HG02973 (cell line): ENCODE measurements around the gene CDKN1B.

Source experiments
- ATAC-seq: cut with Tn5 transposase; IDR thresholded peaks from one replicate; pipeline ENCODE4 v1.9.1; 2021; ENCODE audit warnings: moderate library complexity; ENCODE audit not compliant: unreplicated experiment

The CDKN1B gene

GRCh38 chr12:12700254-12700653 lies 16.9 kb upstream of the CDKN1B start:
- ATAC-seq, result no peak

DNA sequence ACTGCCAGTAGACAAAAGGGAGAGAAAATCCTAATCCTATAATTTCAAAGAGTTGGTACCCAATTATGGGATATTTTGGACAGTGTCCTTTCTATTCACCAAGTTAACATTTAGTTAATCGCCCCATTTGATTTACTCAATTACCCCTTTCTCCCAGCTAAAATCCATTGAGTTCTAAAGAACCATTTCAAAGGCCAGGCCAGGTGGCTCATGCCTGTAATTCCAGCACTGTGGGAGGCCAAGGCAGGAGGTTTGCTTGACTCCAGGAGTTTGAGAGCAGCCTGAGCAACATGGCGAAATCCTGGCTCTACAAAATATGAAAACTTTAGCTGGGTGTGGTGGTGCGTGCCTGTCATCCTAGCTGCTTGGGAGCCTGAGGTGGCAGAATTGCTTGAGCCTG lies 15.7 kb upstream of the CDKN1B start:
- ATAC-seq, result no peak

DNA sequence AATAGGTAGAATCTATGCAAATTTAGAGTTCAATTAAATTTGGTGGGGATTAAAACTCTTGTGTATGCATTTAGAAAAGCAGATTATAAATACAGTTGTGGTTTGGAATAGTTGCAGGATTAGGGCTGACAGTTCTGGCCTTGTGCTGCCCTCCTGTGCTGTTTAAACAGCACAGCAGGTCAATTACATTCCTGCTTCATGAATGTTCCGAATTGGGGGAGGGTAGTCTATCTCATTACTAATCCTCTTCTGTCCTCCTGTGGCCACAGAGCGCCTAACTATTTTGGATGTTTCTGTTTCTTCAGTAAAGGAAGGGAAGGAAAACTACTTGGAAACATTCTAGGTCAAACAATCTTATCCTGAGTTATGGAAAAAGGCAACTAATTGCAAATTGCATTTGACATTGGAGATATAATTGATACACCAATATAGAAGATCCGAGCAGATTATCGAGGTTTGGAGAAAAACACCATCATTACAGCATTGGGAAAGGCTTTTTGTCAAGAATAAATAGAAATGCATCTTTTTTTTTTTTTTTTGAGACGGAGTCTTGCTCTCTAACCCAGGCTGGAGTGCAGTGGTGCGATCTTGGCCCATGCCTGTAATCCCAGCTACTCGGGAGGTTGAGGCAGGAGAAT lies 12.5 kb upstream of the CDKN1B start:
- ATAC-seq, result no peak

- ATAC-seq, result no peak
These were observed 11.2 kb upstream of the CDKN1B start for GRCh38 chr12:12705838-12706520.

- ATAC-seq, result no peak
These were observed 3.3 kb upstream of the CDKN1B start for GRCh38 chr12:12713932-12714275.

GRCh38 chr12:12714276-12715021 lies 2.7 kb upstream of the CDKN1B start:
- no peak for ATAC-seq

GRCh38 chr12:12715128-12715458 lies 2.1 kb upstream of the CDKN1B start:
- no peak for ATAC-seq

DNA sequence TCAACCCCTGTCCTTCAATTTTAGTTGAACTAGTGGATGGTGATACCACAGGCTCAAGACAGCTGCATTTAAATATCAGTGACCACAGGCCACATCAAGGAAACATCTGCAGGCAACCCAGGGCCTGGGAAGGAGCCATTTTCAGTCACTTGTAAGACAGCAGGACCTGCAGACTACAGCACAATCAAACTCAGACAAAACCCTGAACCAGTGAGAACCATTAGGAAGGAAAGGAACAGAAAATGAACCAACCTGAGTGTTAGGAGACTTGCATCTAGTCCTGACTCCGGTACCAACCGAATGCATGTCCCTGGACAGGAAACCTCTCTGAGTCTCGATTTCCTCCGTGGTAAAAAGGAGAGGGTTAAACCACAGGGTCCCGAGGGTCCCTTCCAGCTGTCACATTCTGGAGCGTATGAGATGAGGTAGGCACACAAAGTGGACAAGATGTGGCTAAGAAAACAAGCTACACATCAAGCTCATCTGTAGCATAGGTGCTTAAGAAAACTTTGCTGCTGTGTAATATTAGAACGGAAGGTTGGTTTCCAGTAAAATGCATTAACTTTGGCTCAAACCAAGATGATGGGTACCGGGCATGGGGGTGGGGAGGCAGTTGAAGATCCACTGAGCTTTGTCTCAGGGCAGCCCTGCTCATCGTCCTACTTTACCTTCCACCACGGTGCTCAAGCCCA lies 1.6 kb upstream of the CDKN1B start:
- ATAC-seq, result peak; percentile 21

GRCh38 chr12:12716151-12716792 lies 896 bp upstream of the CDKN1B start:
- no peak for ATAC-seq

GRCh38 chr12:12717586-12718380 lies 615 bp downstream of the CDKN1B start:
- ATAC-seq, result peak; percentile 8

DNA sequence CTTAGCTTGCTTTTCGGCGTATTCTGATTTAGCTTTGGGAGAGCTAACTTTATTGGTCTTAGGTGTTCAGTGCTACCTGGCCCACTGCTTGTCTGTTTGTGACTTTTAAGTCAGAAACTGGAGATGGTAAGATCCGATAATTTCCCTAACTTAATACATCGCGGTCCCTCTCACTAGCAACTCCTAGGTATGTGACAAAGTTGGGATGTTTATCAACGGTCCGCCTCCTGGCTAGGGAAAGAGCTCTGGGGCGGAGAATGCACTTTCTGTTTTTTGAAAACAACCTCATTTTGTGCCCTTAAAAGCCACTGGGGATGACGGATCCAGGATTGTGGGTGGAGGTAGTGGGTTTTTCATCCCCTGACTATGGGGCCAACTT lies 1.2 kb downstream of the CDKN1B start:
- no peak for ATAC-seq

GRCh38 chr12:12718853-12719252 lies 1.7 kb downstream of the CDKN1B start:
- ATAC-seq, result no peak

- ATAC-seq, result no peak
These were observed 2.3 kb downstream of the CDKN1B start for GRCh38 chr12:12719496-12719895.

DNA sequence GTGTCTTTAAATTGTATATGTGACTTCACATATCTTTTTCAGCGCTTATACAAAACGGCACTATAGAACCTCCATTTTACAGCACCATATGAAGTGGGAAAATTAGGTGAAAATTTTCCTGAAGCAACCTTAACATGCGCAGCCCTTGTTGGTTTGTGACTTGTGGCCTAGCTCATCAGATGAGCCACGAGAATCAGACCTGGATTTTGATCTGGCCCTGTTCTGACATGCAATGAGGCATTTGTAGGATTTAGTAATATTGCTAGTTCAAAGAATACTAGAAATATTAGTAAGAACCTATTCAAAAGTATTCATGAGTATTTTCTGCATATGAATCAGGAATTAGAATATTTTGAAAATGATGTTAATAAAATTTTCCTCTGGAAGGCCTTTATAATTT lies 2.9 kb downstream of the CDKN1B start:
- no peak for ATAC-seq

GRCh38 chr12:12720672-12721161 lies 3.5 kb downstream of the CDKN1B start:
- no peak for ATAC-seq

- no peak for ATAC-seq
These were observed 4.1 kb downstream of the CDKN1B start for GRCh38 chr12:12721176-12721751.

DNA sequence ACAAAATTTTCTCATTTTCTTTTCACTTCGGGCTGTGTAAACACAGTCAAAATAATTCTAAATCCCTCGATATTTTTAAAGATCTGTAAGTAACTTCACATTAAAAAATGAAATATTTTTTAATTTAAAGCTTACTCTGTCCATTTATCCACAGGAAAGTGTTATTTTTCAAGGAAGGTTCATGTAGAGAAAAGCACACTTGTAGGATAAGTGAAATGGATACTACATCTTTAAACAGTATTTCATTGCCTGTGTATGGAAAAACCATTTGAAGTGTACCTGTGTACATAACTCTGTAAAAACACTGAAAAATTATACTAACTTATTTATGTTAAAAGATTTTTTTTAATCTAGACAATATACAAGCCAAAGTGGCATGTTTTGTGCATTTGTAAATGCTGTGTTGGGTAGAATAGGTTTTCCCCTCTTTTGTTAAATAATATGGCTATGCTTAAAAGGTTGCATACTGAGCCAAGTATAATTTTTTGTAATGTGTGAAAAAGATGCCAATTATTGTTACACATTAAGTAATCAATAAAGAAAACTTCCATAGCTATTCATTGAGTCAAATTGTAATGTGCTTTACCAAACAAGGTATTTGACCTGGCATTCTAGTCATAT lies 4.8 kb downstream of the CDKN1B start:
- ATAC-seq, result no peak

- ATAC-seq, result no peak
These were observed 5.4 kb downstream of the CDKN1B start for GRCh38 chr12:12722435-12723148.

DNA sequence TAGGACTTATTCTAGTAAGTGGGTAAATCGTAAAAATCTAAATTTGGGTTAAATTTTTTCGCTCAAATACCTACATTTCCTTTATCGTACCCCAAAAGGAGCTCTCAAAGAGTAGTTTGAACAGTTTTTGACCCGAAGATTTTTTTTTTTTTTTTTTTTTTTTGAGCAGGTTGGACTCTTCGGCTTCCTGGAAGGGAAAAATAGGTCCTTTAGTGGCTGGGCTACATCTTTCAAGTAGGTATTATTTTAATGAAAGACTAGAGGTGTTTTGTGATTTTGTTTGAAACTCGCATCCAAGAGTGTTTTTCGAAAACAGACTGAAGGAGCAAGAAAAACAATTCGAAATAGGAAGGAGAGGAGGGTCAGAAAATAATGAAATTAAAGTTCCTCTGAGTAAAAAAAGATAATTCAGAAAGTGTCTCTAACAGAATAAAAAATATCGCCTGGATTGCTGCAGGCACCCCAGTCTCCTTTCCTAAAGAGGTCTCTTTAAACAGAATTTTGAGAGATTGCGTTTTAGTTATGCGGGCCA lies 6.0 kb downstream of the CDKN1B start:
- no peak for ATAC-seq
